NT2/D1 (cell line): ENCODE measurements around the gene CACNA2D4.

Source experiments
- YY1 ChIP-seq: IDR thresholded peaks from 2 replicates; pipeline ENCODE4 v1.6.1; 2011; ENCODE audit not compliant: insufficient read length, insufficient read depth
- ZNF274 ChIP-seq: IDR thresholded peaks from 2 replicates; pipeline ENCODE4 v1.6.1; 2011; ENCODE audit warnings: mild to moderate bottlenecking, low read depth, low read length

- TF ChIP-seq YY1, result no peak
- no peak for TF ChIP-seq ZNF274
Measured at GRCh38 chr12:1808036-1808797, 110.2 kb downstream of the CACNA2D4 start.
